GM12892 (cell line): ENCODE results near the gene EML1.

ENCODE experiments used
- POLR2A ChIP-seq: IDR thresholded peaks from 2 replicates; pipeline ENCODE4 v1.6.1; 2011; ENCODE audit warnings: low read depth, low read length, control low read depth
- POLR2AphosphoS5 ChIP-seq: IDR thresholded peaks from 2 replicates; pipeline ENCODE4 v1.6.1; 2011; ENCODE audit warnings: low read depth, low read length, control low read depth

DNA sequence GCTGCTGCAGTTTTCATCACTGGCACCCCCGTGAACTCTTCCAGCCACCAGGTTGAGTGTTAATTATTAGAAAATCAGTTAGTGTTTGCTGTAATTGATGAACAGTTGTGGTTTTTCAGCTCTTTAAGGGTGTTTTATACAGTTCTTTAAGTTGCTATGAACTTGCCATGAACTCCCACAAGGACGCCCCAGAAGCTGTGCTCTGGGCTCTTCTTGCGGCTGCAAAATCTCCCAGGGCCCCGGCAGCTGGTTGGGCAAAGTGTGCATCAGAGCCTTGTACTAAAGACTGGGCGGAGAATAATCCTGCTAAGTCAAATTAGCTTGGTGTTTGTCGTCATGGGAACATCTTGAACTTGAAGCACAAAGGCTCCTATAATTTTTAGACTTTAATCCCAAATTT lies 82.2 kb downstream of the EML1 start:
- TF ChIP-seq POLR2A (no peak), POLR2AphosphoS5 (no peak)
